ENCODE measurements around the gene MAP3K9. TPM values are rescaled to one million over a fixed set of nuclear protein-coding genes. Genes with fewer than 3 reads are reported as not detected.

The MAP3K9 gene
- total and polyA plus RNA-seq, 2 donors from 2014 or later, result 1.0 to 8.3 TPM

DNA sequence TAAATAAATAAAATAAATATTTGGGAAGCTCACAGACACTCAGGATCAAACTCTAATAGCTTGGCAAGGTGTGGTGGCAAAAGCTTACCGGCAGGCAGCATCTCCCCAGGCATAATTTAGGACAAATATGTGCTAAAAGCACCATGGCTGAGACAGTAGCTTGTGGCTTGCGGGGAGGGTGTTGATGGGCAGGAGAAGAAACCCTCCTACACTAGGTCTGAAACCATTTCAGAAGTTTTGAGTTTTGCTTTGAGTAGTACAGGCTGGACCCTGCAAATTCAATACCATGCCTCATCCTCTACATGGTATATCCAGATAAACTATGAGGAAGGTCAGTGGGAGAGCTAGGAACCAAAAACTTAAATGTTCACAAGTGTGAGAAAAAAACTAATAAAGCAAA lies 33.1 kb downstream of the MAP3K9 start:
- Histone ChIP-seq H3K4me3 (ENCODE audit: low read length in 3 of 3) (no peak overlapping the region), H3K9me3 (ENCODE audit: control insufficient read depth in 2 of 3, insufficient read depth in 1 of 3, low read length in 3 of 3) (no peaks in the 10 kb centered on the region), H3K36me3 (ENCODE audit: control insufficient read depth in 2 of 3, insufficient read depth in 3 of 3, low read length in 3 of 3) (no peaks in the 10 kb centered on the region), H3K4me1 (ENCODE audit: control insufficient read depth in 2 of 3, insufficient read depth in 2 of 3, low read depth in 1 of 3, low read length in 3 of 3) (no peaks in the 10 kb centered on the region), H3K9ac (ENCODE audit: low read length in 3 of 3) (no peak overlapping the region), H3K27ac (ENCODE audit: low read depth in 2 of 2, low read length in 2 of 2) (no peak overlapping the region), H3K27me3 (ENCODE audit: control insufficient read depth, insufficient read depth, low read length) (no peaks in the 10 kb centered on the region)
- TF ChIP-seq CTCF (IDR thresholded peaks at IDR 0.05; ENCODE audit: borderline replicate concordance, extremely low read depth, insufficient read depth), result no peak
- no peak for DNase-seq
- intact Hi-C loops (cut with DNase I), result no loop called here
- no peak for FAIRE-seq

DNA sequence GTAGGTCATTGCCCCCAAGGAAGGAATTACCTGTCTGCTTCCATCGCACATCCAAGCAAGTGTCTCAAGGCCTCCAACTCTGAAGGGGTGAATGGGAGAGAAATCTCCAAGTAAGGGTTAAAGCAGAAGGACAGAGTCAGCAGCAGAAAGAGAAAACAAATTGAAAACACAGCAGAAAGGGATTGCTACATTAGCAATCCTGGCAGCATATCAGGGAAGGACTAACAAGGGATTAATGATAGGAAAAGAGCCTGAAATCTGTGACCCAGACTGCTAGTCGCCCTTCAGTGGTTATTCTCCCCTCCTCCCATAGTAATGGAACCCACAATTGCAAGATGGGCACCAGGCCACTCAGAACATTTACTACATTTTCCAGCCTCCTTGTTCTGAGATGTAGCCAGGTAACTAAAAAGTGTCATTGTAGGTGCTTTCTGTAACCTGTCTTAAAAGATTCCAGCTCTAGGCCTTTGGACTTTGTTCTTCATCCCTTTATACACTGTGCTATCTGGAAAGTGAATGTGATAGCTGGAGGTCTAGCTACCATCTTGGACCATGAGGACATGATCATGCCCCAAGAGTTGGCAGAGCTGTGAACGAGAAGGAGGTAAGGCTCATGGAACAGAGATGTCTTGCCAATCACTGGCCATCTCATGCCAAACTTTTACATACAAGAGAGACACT lies 36.0 kb downstream of the MAP3K9 start:
- Histone ChIP-seq H3K27me3 (ENCODE audit: control insufficient read depth, insufficient read depth, low read length) (no peaks in the 10 kb centered on the region), H3K4me3 (ENCODE audit: low read length in 3 of 3) (no peak overlapping the region), H3K36me3 (ENCODE audit: control insufficient read depth in 2 of 3, insufficient read depth in 3 of 3, low read length in 3 of 3) (no peaks in the 10 kb centered on the region), H3K27ac (ENCODE audit: low read depth in 2 of 2, low read length in 2 of 2) (no peak overlapping the region), H3K9ac (ENCODE audit: low read length in 3 of 3) (no peak overlapping the region), H3K9me3 (ENCODE audit: control insufficient read depth in 2 of 3, insufficient read depth in 1 of 3, low read length in 3 of 3) (no peaks in the 10 kb centered on the region), H3K4me1 (ENCODE audit: control insufficient read depth in 2 of 3, insufficient read depth in 2 of 3, low read depth in 1 of 3, low read length in 3 of 3) (no peaks in the 10 kb centered on the region)
- TF ChIP-seq CTCF (IDR thresholded peaks at IDR 0.05; ENCODE audit: borderline replicate concordance, extremely low read depth, insufficient read depth), result no peak
- DNase-seq (no peak), FAIRE-seq (no peak)
- intact Hi-C loops (cut with DNase I), result no loop called here

- no peaks in the 10 kb centered on the region for H3K9me3 ChIP-seq (ENCODE audit: control insufficient read depth in 2 of 3, insufficient read depth in 1 of 3, low read length in 3 of 3)
- no peak overlapping the region for H3K27ac ChIP-seq (ENCODE audit: low read depth in 2 of 2, low read length in 2 of 2)
- no peak for TF ChIP-seq CTCF (IDR thresholded peaks at IDR 0.05; ENCODE audit: borderline replicate concordance, extremely low read depth, insufficient read depth)
- no peaks in the 10 kb centered on the region for H3K4me1 ChIP-seq (ENCODE audit: control insufficient read depth in 2 of 3, insufficient read depth in 2 of 3, low read depth in 1 of 3, low read length in 3 of 3)
- no peak overlapping the region for H3K4me3 ChIP-seq (ENCODE audit: low read length in 3 of 3)
- intact Hi-C loops (cut with DNase I), result no loop called here
- H3K9ac ChIP-seq (ENCODE audit: low read length in 3 of 3), result no peak overlapping the region
- DNase-seq (peak in 1 of 5 donors; percentile 29), FAIRE-seq (no peak)
- no peaks in the 10 kb centered on the region for H3K36me3 ChIP-seq (ENCODE audit: control insufficient read depth in 2 of 3, insufficient read depth in 3 of 3, low read length in 3 of 3)
- H3K27me3 ChIP-seq (ENCODE audit: control insufficient read depth, insufficient read depth, low read length), result no peaks in the 10 kb centered on the region
Observed at GRCh38 chr14:70771781-70772212, 37.5 kb downstream of the MAP3K9 start.

DNA sequence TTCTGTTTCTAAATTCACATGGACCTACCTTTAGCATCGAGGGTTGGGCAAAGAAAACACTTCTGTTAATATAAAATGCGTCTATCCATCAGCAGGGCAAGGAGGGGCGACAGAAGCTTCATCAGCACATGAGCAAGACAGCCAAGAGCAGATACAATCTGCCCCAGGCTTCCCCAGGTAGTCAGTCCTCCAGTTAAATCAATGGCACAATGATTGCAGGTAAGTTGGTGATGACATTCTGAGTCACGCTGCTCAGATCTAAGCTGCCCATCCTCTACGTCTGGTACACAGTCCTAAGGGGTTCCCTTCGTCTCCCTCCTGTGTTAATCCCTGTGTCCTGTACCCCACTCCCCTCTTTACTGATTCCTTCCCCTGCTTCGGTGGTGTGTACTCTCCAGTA lies 38.8 kb downstream of the MAP3K9 start:
- no peaks in the 10 kb centered on the region for H3K36me3 ChIP-seq (ENCODE audit: control insufficient read depth in 2 of 3, insufficient read depth in 3 of 3, low read length in 3 of 3)
- no peaks in the 10 kb centered on the region for H3K27me3 ChIP-seq (ENCODE audit: control insufficient read depth, insufficient read depth, low read length)
- FAIRE-seq (no peak), DNase-seq (no peak)
- H3K4me3 ChIP-seq (ENCODE audit: low read length in 3 of 3), result no peak overlapping the region
- H3K9ac ChIP-seq (ENCODE audit: low read length in 3 of 3), result no peak overlapping the region
- H3K27ac ChIP-seq (ENCODE audit: low read depth in 2 of 2, low read length in 2 of 2), result no peak overlapping the region
- intact Hi-C loops (cut with DNase I), result no loop called here
- no peaks in the 10 kb centered on the region for H3K9me3 ChIP-seq (ENCODE audit: control insufficient read depth in 2 of 3, insufficient read depth in 1 of 3, low read length in 3 of 3)
- no peaks in the 10 kb centered on the region for H3K4me1 ChIP-seq (ENCODE audit: control insufficient read depth in 2 of 3, insufficient read depth in 2 of 3, low read depth in 1 of 3, low read length in 3 of 3)
- TF ChIP-seq CTCF (IDR thresholded peaks at IDR 0.05; ENCODE audit: borderline replicate concordance, extremely low read depth, insufficient read depth), result no peak

All from kidney (tissue), 14 donors.